PC-9 (cell line): ENCODE measurements around the gene AQP4.

Experiments
- EZH2 ChIP-seq: fragments of 200-600 bp; sonication (generic); IDR thresholded peaks from 2 replicates; pipeline ENCODE4 v1.8.0; 2017; ENCODE audit warnings: antibody characterized with exemption, low read depth
- TF ChIP-seq, protein P1 (sequence below): fragments of 200-600 bp; sonication (generic); conservative IDR thresholded peaks from 2 replicates; pipeline ENCODE4 v1.6.1; 2017; ENCODE audit warnings: mixed run types, antibody characterized with exemption, mild to moderate bottlenecking, moderate library complexity

GRCh38 chr18:26893996-26894395, 28.5 kb upstream of the AQP4 start:
- TF ChIP-seq, protein P1, sequence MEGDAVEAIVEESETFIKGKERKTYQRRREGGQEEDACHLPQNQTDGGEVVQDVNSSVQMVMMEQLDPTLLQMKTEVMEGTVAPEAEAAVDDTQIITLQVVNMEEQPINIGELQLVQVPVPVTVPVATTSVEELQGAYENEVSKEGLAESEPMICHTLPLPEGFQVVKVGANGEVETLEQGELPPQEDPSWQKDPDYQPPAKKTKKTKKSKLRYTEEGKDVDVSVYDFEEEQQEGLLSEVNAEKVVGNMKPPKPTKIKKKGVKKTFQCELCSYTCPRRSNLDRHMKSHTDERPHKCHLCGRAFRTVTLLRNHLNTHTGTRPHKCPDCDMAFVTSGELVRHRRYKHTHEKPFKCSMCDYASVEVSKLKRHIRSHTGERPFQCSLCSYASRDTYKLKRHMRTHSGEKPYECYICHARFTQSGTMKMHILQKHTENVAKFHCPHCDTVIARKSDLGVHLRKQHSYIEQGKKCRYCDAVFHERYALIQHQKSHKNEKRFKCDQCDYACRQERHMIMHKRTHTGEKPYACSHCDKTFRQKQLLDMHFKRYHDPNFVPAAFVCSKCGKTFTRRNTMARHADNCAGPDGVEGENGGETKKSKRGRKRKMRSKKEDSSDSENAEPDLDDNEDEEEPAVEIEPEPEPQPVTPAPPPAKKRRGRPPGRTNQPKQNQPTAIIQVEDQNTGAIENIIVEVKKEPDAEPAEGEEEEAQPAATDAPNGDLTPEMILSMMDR = no peak
- no peak for TF ChIP-seq EZH2
